Astrocyte (in vitro differentiated cells and primary cell): ENCODE measurements around the gene C11orf58.

ENCODE experiments used
- EZH2 ChIP-seq: IDR thresholded peaks from 2 replicates; pipeline ENCODE4 v1.6.1; 2012; ENCODE audit warnings: mild to moderate bottlenecking, low read length, inconsistent platforms; ENCODE audit not compliant: insufficient read depth
- TF ChIP-seq, protein P1 (sequence below): IDR thresholded peaks from 2 replicates; pipeline ENCODE4 v1.5.1; 2011; ENCODE audit warnings: low read depth, mild to moderate bottlenecking, inconsistent platforms, low read length, moderate library complexity; ENCODE audit not compliant: insufficient read depth

- TF ChIP-seq, protein P1, sequence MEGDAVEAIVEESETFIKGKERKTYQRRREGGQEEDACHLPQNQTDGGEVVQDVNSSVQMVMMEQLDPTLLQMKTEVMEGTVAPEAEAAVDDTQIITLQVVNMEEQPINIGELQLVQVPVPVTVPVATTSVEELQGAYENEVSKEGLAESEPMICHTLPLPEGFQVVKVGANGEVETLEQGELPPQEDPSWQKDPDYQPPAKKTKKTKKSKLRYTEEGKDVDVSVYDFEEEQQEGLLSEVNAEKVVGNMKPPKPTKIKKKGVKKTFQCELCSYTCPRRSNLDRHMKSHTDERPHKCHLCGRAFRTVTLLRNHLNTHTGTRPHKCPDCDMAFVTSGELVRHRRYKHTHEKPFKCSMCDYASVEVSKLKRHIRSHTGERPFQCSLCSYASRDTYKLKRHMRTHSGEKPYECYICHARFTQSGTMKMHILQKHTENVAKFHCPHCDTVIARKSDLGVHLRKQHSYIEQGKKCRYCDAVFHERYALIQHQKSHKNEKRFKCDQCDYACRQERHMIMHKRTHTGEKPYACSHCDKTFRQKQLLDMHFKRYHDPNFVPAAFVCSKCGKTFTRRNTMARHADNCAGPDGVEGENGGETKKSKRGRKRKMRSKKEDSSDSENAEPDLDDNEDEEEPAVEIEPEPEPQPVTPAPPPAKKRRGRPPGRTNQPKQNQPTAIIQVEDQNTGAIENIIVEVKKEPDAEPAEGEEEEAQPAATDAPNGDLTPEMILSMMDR = no peak
- no peak for TF ChIP-seq EZH2
Observed at GRCh38 chr11:16806791-16807190, 68.3 kb downstream of the C11orf58 start.
